MM.1S (cell line): Measurements from ENCODE around the gene TRIM41.

ENCODE experiments used
- EZH2 ChIP-seq: fragments of 300-600 bp; sonication (generic); optimal IDR thresholded peaks from 2 replicates; pipeline ENCODE3; 2017; ENCODE audit warnings: low read depth, mild to moderate bottlenecking, antibody characterized with exemption, low read length, mixed read lengths
- EZH2phosphoT487 ChIP-seq: fragments of 300-600 bp; sonication (generic); IDR thresholded peaks from 2 replicates; pipeline ENCODE4 v1.6.1; 2018; ENCODE audit warnings: antibody characterized with exemption, low read length
- TF ChIP-seq, protein P1 (sequence below): fragments of 300-600 bp; sonication (generic); IDR thresholded peaks from 2 replicates; pipeline ENCODE4 v1.5.1; 2016; ENCODE audit warnings: antibody characterized with exemption, low read length, mixed read lengths

- TF ChIP-seq, protein P1, sequence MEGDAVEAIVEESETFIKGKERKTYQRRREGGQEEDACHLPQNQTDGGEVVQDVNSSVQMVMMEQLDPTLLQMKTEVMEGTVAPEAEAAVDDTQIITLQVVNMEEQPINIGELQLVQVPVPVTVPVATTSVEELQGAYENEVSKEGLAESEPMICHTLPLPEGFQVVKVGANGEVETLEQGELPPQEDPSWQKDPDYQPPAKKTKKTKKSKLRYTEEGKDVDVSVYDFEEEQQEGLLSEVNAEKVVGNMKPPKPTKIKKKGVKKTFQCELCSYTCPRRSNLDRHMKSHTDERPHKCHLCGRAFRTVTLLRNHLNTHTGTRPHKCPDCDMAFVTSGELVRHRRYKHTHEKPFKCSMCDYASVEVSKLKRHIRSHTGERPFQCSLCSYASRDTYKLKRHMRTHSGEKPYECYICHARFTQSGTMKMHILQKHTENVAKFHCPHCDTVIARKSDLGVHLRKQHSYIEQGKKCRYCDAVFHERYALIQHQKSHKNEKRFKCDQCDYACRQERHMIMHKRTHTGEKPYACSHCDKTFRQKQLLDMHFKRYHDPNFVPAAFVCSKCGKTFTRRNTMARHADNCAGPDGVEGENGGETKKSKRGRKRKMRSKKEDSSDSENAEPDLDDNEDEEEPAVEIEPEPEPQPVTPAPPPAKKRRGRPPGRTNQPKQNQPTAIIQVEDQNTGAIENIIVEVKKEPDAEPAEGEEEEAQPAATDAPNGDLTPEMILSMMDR, result no peak
- TF ChIP-seq EZH2 (no peak), EZH2phosphoT487 (no peak)
Observed at GRCh38 chr5:181217803-181218062, 5.3 kb upstream of the TRIM41 start.
